SK-N-MC (cell line): ENCODE measurements around the gene AP1M1.

Source experiments
- EZH2 ChIP-seq: fragments of 200-600 bp; sonication (generic); IDR thresholded peaks from one replicate; pipeline ENCODE4 v1.6.1; 2017; ENCODE audit warnings: antibody characterized with exemption
- FOXP2 ChIP-seq: optimal IDR thresholded peaks from 2 replicates; pipeline ENCODE3; 2011; ENCODE audit warnings: mild to moderate bottlenecking, moderate library complexity; ENCODE audit not compliant: insufficient read depth; ENCODE audit errors: extremely low read length, control extremely low read depth
- POLR2AphosphoS5 ChIP-seq: IDR thresholded peaks from 2 replicates; pipeline ENCODE4 v1.6.1; 2012; ENCODE audit warnings: mild to moderate bottlenecking, low read depth, low read length, borderline replicate concordance

- no peak for TF ChIP-seq POLR2AphosphoS5
- no peak for TF ChIP-seq EZH2
- no peak for TF ChIP-seq FOXP2
Measured at GRCh38 chr19:16198370-16198651, 600 bp downstream of the AP1M1 start.
